Activated CD8-positive, alpha-beta memory T cell treated with anti-CD3 and anti-CD28 coated beads for 36 hours (primary cell): Measurements from ENCODE around the gene ZNF385B. TPM values are rescaled to one million over a fixed set of nuclear protein-coding genes. Genes with fewer than 3 reads are reported as not detected.
"Not testable (repeated sequence)": the region's sequence is repeated elsewhere in the genome, so short reads cannot be mapped to it uniquely, and the experiment has no call there.

Experiments used
- CTCF ChIA-PET: fragments of 350-600 bp; sonication (Branson Sonifier 250); formaldehyde crosslinking; loops from one replicate; lab custom pipeline; 2021; ENCODE audit warnings: antibody characterized with exemption; lab: Charles Lee
- POLR2A ChIA-PET: fragments of 350-600 bp; sonication (Branson Sonifier 250); formaldehyde crosslinking; loops from one replicate; lab custom pipeline; 2021; ENCODE audit warnings: antibody characterized with exemption; lab: Charles Lee
- total RNA-seq, 2 experiments: library from RNA; stranded (reverse); gene quantifications; one replicate each; pipeline ENCODE4 v1.2.3, GENCODE V29; 2021

The ZNF385B gene
- total RNA-seq, 2 experiments from 2014 or later, result not detected

DNA sequence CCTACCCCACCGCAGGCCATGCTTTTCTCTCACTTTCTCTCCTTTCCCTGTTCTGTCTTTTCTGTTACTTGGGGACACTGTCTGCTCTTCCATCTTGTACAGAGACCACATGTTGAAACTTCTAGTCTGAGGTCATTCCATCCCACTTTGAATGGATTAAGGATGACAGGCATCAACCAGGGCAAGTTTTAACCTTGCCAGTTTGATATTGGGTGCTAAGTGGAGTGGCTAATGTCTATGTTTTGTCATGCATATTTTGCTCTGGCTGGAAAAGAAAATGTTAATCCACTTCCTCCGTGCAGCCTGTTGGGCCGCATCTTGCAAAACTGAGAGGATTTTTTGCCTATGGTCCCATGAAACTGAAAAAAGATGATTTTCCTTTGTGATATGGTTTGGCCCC lies 391.3 kb downstream of the ZNF385B start:
- CTCF ChIA-PET, result no interaction called here
- POLR2A ChIA-PET, result no interaction called here

DNA sequence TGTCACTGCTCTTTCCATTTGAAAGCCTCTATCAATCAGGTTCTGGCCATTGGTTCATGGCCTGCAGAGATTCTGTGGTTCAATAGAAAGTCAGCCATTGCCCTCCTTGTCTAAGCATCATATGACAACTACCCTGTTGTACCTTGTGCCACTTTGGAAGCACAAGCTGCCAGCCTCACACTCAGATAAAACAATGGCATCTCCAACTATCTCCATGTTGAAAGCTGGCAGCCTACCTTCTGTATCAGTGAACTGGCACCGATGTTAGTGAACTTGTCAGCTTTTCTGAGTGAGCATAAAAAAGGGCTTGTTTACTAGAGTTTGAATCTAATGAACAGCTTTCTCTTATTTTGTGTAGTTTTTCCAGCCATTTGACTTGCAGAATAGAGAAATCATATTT lies 393.5 kb downstream of the ZNF385B start:
- POLR2A ChIA-PET, result no interaction called here

DNA sequence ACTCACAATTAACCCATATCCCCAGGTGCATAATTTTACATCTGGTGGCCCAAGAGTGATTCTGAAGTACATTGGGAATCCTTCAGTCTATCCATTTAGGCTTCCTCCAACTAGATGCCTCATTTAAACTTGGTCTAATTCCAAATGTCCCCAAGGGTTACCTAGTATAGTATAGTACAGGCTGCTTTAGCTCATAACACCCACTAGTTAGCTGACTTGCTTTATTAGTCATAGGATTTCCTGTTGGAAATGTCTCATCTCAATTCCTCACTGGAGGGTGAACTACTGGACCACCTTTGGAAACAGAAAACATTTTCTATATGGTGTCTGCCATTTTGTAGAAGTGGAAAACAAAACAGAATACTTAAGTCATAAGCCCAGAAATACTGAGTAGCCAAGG lies 394.3 kb downstream of the ZNF385B start:
- ChIA-PET CTCF (no interaction called here), POLR2A (no interaction called here)

More for the DNA sequence above, 393.5 kb downstream of the ZNF385B start:
- CTCF ChIA-PET, result no interaction called here

DNA sequence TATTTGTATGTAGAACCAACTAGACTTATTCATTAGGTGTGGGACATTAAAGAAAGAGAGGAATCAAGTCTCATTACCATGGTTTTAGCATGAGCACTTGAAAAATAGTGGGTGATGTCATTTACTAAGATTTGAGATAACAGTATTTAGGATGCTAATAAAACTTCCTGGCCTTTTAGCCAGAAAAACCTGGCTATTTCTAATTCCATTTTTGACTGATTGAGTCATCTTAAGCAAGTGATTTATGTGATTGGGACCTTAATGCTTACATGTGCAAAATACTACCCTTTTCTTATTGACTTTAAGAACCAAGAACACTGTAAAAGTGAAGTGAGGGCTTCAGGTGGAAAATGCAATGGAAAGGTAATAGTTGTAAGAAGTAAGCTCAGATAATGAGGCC lies 400.0 kb downstream of the ZNF385B start:
- CTCF ChIA-PET, result no interaction called here
- POLR2A ChIA-PET, result no interaction called here

DNA sequence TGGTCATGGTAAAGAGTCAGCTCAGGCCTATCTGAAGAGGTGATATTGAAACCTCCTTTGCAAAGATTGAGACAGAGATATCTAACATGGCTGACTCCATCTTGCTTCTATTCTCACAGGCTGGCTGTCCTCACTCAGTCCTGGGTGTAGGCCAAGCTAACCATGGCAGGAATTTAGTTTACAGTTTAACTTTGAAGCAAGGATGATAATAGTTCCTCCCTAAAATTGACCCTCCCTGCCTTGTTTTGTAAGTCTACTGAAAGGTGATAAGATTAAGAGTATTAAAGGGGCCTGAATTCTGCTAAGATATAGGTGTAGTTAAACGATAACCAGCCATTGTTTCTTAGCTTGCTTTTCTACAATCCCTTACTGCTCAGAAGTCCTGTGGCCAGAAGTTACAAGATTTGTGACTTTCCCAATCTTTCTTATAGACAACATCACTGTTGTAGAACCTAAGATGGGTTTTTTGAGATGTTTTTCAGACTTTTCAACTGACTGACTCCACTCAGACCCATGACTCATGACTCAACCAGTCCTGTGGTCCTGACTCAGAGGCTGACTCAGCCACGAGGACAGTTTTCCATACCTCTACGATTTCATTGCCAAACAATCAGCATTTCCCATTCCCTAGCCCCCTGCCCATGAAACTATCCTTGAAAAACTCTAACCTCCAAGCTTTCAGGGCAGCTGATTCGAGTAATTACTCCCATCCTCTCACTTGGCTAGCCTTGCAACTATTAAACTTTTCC lies 401.1 kb downstream of the ZNF385B start:
- ChIA-PET POLR2A (no interaction called here), CTCF (no interaction called here)

DNA sequence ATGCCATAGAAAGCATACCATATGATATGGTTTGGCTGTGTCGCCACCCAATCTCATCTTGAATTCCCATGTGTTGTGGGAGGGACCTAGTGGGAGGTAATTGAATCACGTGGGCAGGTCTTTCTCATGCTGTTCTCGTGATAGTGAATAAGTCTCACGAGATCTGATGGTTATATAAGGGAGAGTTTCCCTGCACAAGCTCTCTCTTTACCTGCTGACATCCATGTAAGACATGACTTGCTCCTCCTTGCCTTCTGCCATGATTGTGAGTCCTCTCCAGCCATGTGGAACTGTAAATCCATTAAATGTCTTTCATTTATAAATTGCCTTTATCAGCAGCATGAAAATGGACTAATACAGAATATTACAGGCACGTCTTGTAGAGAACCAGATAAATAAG lies 403.3 kb downstream of the ZNF385B start:
- CTCF ChIA-PET, POLR2A ChIA-PET: not testable (repeated sequence)

DNA sequence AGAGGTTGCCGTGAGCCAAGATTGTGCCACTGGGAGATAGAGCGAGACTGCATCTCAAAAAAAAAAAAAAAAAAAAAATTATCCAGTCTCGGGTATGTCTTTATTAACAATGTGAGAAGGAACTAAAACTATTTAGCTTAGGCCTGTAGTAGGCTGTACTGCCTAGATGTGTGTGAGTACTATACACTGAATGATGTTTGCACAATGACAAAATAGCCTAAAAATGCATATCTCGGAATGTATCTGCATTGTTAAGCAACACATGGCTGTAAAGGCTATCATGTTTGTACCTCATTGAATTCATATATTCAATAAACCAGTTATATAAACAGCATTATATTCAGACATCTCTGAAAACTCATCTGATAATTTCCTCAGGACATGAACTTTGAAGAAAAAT lies 405.6 kb downstream of the ZNF385B start:
- CTCF ChIA-PET, result no interaction called here
- POLR2A ChIA-PET, result no interaction called here

DNA sequence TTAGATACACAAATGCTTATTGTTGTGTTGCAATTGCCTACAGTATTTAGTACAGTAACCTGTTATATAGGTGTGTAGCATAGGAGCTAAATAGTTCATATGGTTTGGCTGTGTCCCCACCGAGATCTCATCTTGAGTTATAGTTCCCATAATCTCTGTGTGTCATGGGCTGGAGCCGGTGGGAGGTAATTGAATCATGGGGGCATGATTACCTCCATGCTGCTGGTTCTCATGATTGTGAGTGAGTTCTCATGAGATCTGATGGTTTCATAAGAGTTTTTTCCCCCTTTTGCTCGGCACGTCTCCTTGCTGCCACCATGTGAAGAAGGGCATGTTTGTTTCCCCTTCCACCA lies 406.3 kb downstream of the ZNF385B start:
- CTCF ChIA-PET, result no interaction called here
- POLR2A ChIA-PET, result no interaction called here

DNA sequence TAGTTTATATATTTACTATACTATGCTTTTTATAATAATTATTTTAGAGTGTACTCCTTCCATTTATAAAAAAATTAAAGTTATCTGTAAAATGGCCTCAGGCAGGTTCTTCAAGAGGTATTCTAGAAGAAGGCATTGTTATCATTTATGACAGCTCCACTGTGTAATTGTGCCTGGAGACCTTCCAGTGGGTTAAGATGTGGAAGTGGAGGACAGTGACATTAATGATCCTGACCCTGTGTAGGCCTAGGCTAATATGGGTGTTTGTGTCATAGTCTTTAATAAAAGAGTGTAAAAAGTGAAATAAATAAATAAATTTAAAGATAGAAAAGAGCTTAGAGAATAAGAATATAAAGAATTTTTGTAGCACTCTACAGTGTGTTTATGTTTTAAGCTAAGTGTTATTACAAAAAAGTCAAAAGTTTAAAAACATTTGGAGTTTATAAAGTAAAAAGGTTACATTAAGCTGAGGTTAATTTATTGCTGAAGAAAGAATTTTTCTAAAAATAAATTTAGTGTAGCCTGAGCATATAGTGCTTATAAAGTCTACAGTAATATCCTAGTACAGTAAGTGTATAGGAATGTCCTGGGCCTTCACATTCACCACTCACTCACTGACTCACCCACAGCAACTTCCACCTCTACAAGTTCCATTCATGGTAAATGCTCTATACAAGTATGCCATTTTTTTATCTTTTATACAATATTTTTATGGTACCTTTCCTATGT lies 406.8 kb downstream of the ZNF385B start:
- ChIA-PET POLR2A (no interaction called here), CTCF (no interaction called here)

DNA sequence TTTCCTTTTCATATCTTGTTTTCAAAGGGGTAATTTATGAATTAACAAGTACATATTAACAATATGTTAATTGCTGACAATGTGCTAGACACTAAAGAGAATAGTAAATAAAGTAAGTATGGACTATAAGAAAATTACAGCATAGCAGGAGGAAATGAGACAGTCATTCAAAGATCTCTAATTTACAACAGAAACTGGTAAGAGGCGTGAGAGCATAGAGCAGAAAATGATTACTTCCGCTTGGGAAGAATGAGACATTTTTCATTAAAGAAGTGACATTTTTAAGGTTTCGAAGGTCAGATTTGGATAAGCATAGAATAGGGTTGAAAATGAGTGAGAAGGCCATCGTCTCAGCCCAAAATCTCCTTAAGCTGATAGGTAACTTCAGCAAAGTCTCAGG lies 412.4 kb downstream of the ZNF385B start:
- POLR2A ChIA-PET, result no interaction called here
- CTCF ChIA-PET, result no interaction called here

DNA sequence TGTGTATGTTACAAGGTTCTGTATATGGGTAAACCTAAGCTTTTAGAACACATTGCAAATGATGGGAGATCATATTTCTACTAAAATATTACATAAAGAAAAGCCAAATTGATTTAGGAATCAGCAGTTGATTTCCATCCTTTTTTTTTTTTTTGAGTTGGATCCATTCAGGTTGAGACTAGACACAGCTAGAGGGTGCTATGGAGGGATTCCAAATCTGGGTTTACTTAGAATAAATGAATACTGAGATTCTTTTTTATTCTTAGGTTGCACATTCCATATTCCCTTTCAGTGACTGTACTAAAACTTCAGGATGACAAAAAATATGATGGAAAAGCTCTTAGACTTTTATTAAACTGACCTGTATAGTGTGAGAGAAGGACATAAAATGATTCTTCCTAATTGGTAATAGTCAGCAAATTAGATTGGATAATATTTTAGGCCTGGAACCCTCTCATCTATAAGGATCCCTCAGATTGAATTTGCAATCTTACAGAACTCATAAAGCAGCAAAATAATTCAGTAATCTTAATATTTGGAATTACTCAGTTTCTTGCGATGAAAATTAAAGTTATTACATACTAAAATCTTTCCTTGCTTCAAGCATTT lies 413.5 kb downstream of the ZNF385B start:
- POLR2A ChIA-PET, result no interaction called here

DNA sequence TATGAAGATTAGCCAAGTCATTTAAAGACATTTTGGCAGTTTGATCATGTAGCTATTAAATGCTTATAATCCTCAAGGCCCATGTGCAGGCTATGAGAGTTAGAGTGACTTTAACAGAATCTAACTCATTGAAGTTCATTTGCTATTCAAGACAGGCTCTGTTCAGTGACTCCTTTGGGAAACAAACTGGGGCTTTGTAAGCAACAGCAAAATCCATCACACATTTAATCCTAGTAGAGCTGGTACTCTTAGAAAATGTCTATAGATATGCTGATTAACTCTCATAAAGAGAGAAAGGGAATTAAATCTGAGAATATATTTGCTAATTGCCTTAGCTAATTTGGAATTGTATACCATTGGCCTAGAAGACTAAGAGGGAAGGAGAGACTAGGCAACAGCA lies 414.0 kb downstream of the ZNF385B start:
- POLR2A ChIA-PET, result no interaction called here
- CTCF ChIA-PET, result no interaction called here

More for the DNA sequence above, 413.5 kb downstream of the ZNF385B start:
- CTCF ChIA-PET, result no interaction called here

DNA sequence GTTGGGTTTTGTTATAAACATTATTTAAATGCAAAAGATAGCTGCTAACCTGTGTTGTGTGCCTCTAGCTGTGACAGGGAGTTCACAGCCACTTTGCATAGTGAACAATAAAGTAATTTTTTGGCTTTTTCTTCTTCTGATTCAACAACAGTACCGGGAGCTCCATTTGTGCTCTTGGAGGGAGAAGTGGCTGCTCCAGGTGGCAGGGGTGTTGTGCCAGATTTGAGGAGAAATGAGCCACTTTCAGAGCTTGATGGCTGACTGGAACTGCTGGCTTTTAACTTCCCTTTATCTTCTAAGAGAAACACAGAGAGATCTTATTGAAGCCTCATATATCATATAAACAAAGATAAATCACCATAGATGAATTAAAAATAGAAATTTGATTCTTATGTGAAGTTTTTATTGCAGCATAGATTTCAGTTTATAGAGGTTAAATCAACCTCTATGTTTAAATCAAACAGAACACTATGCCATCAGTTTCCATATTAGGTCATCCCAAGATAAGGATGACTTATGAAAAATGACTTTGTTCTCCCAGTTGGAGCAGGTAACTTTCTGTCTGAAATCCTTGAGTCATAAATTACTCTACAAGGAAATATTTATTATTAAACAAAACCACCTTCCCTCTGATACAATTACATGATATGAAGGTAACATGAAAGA lies 414.8 kb downstream of the ZNF385B start:
- CTCF ChIA-PET, result no interaction called here

DNA sequence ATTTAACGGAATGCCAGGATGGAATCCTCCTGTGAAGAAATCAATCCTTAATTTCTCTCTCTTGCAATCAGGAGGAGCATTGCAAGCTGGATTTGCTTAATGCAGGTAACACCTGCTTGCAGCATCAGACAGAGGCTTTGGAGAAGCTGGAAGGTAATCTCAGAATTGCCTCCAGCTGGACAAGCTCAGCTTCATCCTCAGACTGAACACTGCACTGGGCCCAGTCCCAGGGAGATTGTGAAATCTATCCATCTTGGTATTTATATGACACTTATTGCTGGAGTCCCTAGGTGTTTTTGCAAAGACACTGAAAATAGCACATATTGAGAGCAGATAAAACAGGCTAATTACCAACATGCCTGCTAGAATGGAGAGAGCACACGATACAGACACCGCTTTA lies 417.4 kb downstream of the ZNF385B start:
- ChIA-PET CTCF (no interaction called here), POLR2A (no interaction called here)

More for the DNA sequence above, 414.8 kb downstream of the ZNF385B start:
- POLR2A ChIA-PET, result no interaction called here

DNA sequence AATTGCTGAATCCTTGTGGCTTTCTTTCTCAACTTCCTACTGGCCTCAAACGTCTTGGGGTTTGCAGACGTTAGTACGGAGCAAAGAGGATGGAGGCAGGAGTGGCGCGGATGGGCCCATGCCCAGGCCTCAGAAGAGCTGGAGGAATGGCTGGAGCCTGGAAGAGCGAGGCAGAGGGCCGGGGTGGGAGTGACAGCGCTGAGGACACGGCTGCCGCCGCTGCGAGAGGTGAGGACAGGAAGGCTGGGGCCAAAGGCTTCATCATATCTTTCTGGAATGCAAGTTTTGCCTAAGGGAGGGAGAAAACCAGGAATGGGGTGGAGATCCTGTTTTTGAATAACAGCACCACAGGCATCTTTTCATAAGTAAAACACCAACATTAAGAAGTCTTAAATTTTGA lies 418.2 kb downstream of the ZNF385B start:
- ChIA-PET CTCF (no interaction called here), POLR2A (no interaction called here)

DNA sequence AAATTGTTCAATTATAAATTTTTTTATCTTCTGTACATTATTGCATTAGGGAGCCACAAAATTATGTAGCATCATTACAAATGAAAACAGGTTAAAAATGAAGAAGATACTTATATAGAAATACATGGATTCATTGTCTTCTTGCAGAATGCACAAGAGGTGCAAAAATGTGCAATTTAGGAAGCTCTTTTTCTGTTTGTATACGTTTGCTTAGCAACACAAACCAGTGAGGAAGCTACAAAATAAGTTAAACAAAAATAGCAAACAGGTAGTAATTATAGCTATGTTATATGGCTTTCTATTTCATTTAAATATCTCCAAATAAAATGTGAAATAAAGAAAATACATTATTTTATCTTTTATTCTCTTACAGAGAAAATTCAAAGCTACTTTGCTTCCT lies 419.2 kb downstream of the ZNF385B start:
- ChIA-PET CTCF (no interaction called here), POLR2A (no interaction called here)

DNA sequence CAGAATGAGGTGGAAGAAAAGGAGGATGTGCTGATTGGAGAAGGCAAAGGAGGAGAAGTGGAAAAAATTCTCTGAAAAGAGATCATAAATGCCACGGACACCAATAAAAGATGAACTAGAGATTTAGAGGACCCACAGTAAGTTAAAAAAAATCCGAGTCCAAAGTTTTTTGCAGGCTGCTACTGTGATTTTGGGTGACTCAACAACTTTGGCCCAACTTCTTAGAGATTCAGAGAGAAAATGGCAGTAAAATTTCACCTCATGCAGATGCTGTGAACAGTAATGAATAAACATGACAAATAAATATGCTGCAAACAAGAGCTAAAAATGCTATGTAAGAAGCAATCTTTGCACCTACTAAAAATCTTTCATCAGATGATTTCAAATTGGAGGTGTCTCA lies 419.9 kb downstream of the ZNF385B start:
- CTCF ChIA-PET, result no interaction called here
- POLR2A ChIA-PET, result no interaction called here

DNA sequence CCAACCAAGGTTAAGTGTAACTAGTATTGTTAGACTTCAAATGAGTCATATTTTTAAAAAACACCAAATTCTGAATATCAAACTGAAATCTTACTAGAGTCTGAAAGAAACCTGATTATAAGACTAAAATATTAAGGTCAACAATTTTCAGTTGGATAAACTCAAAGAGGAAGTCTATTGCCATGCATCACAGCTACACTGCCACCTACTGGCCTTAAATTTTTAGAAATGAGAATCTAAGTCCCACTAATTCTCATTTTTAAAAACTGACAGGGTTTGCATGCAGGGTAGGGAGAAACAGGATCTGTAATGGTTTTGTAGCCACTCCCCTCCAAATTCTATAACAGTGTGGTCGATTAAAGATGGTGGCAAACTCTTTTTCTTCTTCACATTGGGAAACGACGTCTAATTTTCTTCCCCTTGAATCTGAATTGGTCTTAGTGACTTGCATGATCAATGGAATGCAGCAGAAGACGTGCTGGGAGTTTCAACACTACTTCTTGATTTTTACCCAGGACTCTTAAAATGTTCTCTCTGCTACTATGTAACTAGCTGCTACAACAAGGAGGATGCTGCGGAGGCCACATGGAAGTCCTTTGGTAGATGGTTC lies 420.7 kb downstream of the ZNF385B start:
- CTCF ChIA-PET, result no interaction called here

DNA sequence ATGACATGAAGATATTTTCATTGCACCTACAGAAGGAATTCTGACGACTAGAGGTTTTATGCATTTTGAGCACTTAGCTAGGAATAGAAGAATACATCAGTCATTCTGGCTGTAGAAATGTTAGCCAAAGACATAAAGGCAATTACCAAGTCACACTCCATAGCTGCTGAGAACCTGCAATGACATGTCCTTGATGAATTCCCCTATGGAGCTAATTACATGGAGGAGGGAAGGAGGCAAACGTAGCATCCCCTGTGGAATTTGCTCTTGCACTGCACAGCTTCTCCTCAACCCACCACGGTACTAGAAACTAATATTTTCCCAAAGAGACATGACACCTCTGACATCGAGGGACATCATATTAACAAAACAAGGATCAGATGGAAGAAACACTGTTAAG lies 422.8 kb downstream of the ZNF385B start:
- POLR2A ChIA-PET, result no interaction called here
- CTCF ChIA-PET, result no interaction called here

More for the DNA sequence above, 420.7 kb downstream of the ZNF385B start:
- POLR2A ChIA-PET, result no interaction called here

DNA sequence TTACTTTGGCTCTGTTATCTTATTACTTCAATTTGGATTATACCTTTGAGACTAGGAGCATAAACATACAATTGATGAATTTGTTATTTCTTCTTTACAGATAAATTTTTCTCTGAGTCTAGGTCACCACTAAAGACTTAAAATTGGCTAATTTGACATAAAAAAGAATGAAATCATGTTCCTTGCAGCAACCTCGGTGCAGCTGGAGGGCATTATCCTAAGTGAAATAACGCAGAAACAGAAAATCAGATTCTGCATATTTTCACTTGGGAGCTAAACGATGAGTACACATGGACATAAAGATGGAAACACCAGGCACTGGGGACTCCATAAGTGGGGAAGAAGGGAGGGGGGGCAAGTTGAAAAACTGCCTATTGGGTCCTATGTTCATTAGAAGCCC lies 424.0 kb downstream of the ZNF385B start:
- CTCF ChIA-PET, result no interaction called here

More for the DNA sequence above, 424.0 kb downstream of the ZNF385B start:
- POLR2A ChIA-PET, result no interaction called here
